GM19397 (cell line): ENCODE measurements around the gene GCLM.
A peak's percentile ranks its signal among the peaks of the same experiment; 100 is the strongest.

Experiments
- ATAC-seq: cut with Tn5 transposase; IDR thresholded peaks from one replicate; pipeline ENCODE4 v1.9.1; 2021; ENCODE audit warnings: mild to moderate bottlenecking, moderate library complexity; ENCODE audit not compliant: unreplicated experiment

Gene GCLM

GRCh38 chr1:93847811-93848288 lies 61.4 kb downstream of the GCLM start:
- ATAC-seq: peak; percentile 27

GRCh38 chr1:93846992-93847810 lies 62.0 kb downstream of the GCLM start:
- ATAC-seq: peak; percentile 74

- ATAC-seq: peak; percentile 48
Measured at GRCh38 chr1:93846206-93846991, 62.8 kb downstream of the GCLM start.

GRCh38 chr1:93845538-93846205 lies 63.6 kb downstream of the GCLM start:
- peak; percentile 1 for ATAC-seq

GRCh38 chr1:93844262-93845045 lies 64.8 kb downstream of the GCLM start:
- ATAC-seq: no peak

GRCh38 chr1:93842750-93843500 lies 66.3 kb downstream of the GCLM start:
- no peak for ATAC-seq

GRCh38 chr1:93841771-93842170 lies 67.5 kb downstream of the GCLM start:
- ATAC-seq: no peak

GRCh38 chr1:93840956-93841482 lies 68.2 kb downstream of the GCLM start:
- no peak for ATAC-seq

- ATAC-seq: no peak
Measured at GRCh38 chr1:93839753-93840152, 69.5 kb downstream of the GCLM start.

- no peak for ATAC-seq
Measured at GRCh38 chr1:93839307-93839706, 69.9 kb downstream of the GCLM start.

- ATAC-seq: no peak
Measured at GRCh38 chr1:93837961-93838360, 71.3 kb downstream of the GCLM start.
